ENCODE measurements around the gene TSC22D2. TPM values are rescaled to one million over a fixed set of nuclear protein-coding genes. Genes with fewer than 3 reads are reported as not detected.

The TSC22D2 gene
- total RNA-seq, 1 experiment from 2014 or later = 26.5 TPM

- Histone ChIP-seq H3K4me1 (ENCODE audit: insufficient read depth, low read length) (peaks cover 8% of the 10 kb centered on the region; the same call in 1 of the 2 replicates), H3K9ac (ENCODE audit: extremely low read depth, insufficient read length, low read length) (no peak overlapping the region), H2BK15ac (ENCODE audit: low read depth, low read length) (no peak overlapping the region), H4K8ac (replicated peaks; ENCODE audit: insufficient read length, low read depth, low read length) (no peak overlapping the region), H3K23ac (ENCODE audit: insufficient read length, low read depth, low read length) (no peak overlapping the region), H4K20me1 (ENCODE audit: control insufficient read depth, insufficient read depth, insufficient read length) (no peaks in the 10 kb centered on the region), H3K4me2 (ENCODE audit: insufficient read depth, insufficient read length, low read length) (no peak overlapping the region), H3K27me3 (ENCODE audit: insufficient read depth, low read length) (no peaks in the 10 kb centered on the region), H3T11ph (ENCODE audit: low read length) (no peak overlapping the region), H2BK12ac (ENCODE audit: insufficient read length, low read depth, low read length) (no peak overlapping the region), H4K5ac (ENCODE audit: insufficient read length, low read depth, low read length) (no peak overlapping the region), H2AFZ (ENCODE audit: low read length) (no peak overlapping the region), H3K18ac (ENCODE audit: insufficient read length, low read depth, low read length) (no peak overlapping the region), H2BK20ac (ENCODE audit: low read depth, low read length, poor library complexity, severe bottlenecking) (no peak overlapping the region), H3K56ac (ENCODE audit: insufficient read length, low read depth, low read length) (no peak overlapping the region), H3K27ac (ENCODE audit: insufficient read length, low read depth, low read length) (no peak overlapping the region), H2BK120ac (ENCODE audit: low read depth, low read length, poor library complexity, severe bottlenecking) (no peak overlapping the region), H2AK5ac (ENCODE audit: insufficient read length, low read length) (no peak overlapping the region), H2BK5ac (ENCODE audit: insufficient read length, low read length) (no peak overlapping the region), H4K91ac (ENCODE audit: insufficient read length, low read depth, low read length) (no peak overlapping the region), H3K4ac (ENCODE audit: low read depth, low read length) (no peak overlapping the region), H3K79me1 (ENCODE audit: insufficient read depth, low read depth, low read length, poor library complexity, severe bottlenecking) (no peaks in the 10 kb centered on the region), H3K23me2 (ENCODE audit: insufficient read length, low read depth, low read length, poor library complexity, severe bottlenecking) (no peaks in the 10 kb centered on the region), H3K9me3 (ENCODE audit: control insufficient read depth, low read depth, low read length) (no peaks in the 10 kb centered on the region), H3K14ac (ENCODE audit: insufficient read depth, low read length) (no peak overlapping the region), H3K79me2 (ENCODE audit: insufficient read depth, low read length) (no peaks in the 10 kb centered on the region)
- peak overlapping the region in 1 of 3 experiments; percentile 48; a peak in 1 of 7 replicates for H3K27ac Mint-ChIP-seq
- WGBS (ENCODE audit: extremely low coverage, insufficient read length, low lambda C conversion rate) = no CpG with 5 or more reads among the region's 4 CpGs
- H3K9me3 Mint-ChIP-seq = no peaks in the 10 kb centered on the region
- no peaks in the 10 kb centered on the region for H3K27me3 Mint-ChIP-seq (ENCODE audit: low read depth)
- TF ChIP-seq CTCF (conservative IDR thresholded peaks at IDR 0.05) = no peak; the same call in 2 of the 3 replicates
- no peaks in the 10 kb centered on the region for H3K36me3 Mint-ChIP-seq (ENCODE audit: insufficient read depth in 1 of 3, low read depth in 3 of 3)
- DNase-seq = no peak
- no peak overlapping the region for H3K4me3 Mint-ChIP-seq
- peaks cover 48 to 52% of the 10 kb centered on the region in 2 experiments for H3K4me1 Mint-ChIP-seq
Observed at GRCh38 chr3:150373234-150373875, 34.7 kb upstream of the TSC22D2 start.

Measured in H9 (cell line).